ENCODE results near the gene ADGRD1.
A peak's percentile ranks its signal among the peaks of the same experiment; 100 is the strongest.

ADGRD1 gene

DNA sequence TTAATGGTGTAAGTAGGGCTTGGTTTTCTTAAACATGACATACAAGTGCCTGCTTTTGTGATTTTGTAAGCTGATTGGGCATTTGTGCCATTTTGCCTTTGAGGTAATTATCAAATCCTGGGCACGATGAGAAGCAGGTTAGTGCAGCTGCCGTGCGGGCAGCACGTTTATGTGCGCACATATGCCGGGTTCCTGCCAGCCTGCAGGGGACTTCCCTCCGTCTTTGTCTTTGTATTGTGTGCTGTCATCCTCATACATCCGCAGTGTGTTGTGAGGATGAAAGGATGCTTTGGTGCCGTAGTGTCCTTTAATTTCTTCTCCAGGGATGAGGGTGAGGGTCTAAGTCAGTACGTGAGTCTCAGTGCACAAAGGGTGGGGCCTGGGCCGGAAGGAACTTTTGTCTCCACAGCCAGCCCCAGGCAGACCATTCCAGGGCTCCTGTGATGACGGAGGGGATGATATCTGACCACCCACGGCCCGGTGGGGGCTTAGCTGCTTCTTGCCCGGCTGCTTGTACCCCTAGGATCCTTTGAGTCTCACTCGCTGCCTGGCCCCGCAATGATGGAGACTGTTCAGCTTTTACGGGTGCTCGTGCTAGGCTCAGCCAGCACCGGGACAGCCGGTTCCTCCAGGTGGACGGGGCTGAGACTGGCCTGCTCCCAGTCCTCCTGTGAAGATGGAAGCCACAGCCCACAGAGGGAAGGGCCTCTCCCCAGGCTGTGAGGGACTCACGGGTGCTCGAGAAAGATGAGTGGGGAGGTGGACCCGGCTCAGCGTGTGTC, 54.6 kb downstream of the ADGRD1 start:
- DNase-seq, result no peak

DNA sequence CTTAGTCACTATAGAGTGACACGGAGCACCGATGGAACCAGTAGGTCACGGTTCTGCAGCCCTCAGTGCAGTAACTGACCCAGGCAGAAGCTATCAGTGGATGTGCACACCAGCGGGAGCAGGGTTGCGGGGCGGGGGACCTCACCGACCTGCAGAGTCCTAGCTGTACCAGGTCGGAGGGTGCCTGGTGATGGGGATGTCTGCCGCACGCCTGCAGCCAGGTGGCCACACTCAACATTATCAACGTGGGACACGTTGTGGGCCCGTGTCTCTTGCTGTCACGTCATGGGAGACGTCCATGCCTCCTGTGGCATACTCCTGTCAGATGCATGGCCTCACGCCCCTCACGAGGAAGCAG, 55.2 kb downstream of the ADGRD1 start:
- no peak for DNase-seq

DNA sequence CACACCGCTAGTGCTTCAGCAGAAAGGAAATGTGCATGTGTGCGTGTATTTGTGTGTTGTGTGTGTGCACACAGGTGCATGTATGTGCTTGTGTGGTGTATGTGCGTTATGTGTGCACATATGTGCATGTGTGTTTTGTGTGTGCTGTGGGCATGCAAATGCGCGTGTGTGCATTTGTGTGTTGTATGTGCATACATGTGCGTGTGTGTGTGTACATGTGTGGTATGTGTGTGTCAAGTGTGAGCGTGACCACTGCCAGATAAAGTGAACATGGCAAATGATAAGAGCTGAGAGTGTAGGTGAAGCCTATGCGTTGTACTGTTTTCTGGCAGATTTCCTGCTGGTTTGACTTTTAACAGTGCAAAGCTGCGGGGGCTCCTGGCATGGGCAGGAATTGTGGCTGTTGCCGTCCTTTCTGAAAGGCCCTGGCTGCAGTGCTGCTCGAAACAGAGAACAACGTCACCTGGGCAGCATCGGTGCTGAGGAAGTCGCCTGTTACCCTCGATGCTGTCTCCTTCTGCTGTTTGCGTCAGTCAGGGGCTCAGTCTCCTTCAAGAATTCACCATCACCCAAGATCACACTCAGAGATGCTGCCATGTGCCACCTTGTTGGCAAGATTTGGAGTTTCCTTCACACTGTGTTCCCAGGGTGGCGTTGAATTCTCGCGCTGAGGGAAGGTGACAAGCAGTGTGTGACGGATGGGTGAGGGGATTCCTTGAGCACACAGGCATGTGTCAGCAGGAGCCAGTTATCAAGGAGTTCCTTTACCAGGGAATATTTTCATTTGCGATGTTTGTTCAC, 56.1 kb downstream of the ADGRD1 start:
- no peak for DNase-seq

- no peak for DNase-seq
These were observed 56.9 kb downstream of the ADGRD1 start for GRCh38 chr12:131010396-131011131.

DNA sequence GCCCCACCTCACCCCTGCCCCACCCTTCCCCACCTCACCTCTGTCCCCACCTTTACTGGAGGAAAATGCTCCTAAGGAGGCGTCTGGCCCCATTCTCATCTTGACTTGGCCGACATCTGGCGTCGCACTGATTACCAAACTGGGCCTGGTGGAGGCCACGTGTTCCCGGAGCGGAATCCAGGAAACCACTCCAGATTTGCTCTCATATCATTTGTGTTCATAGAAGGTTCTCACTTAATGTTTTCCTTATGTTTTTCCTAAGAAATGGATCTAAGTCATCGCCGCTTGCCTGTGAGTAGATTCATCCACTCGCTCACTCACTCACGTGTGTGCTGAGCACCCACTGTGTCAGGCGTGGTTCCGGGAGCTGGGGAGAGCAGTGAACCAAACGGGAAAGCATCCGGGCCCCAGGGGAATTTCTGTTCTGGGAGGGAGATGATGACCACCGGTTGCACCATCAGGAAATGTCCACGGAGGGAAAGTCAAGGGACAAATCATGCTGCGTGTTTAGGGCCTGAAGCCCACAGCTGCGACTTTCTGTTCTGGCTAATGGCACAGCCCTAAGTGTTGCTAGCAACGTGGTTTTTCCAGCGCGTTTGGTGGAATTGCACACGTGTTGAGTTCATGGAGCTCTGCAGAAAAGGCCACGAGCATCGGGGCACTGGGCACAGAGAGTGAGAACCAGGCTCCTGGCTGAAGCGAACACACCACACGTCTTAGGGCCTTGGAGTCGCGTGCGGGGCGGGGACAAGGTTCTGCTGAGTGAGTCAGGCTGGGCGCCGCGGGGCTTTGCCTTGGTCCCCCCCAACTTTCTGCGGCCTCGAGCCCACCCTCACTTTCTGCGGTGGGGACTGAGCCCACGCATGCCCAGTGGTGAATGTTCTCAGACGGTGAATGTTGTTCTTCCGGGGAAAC, 57.7 kb downstream of the ADGRD1 start:
- peak; percentile 73 for DNase-seq

DNA sequence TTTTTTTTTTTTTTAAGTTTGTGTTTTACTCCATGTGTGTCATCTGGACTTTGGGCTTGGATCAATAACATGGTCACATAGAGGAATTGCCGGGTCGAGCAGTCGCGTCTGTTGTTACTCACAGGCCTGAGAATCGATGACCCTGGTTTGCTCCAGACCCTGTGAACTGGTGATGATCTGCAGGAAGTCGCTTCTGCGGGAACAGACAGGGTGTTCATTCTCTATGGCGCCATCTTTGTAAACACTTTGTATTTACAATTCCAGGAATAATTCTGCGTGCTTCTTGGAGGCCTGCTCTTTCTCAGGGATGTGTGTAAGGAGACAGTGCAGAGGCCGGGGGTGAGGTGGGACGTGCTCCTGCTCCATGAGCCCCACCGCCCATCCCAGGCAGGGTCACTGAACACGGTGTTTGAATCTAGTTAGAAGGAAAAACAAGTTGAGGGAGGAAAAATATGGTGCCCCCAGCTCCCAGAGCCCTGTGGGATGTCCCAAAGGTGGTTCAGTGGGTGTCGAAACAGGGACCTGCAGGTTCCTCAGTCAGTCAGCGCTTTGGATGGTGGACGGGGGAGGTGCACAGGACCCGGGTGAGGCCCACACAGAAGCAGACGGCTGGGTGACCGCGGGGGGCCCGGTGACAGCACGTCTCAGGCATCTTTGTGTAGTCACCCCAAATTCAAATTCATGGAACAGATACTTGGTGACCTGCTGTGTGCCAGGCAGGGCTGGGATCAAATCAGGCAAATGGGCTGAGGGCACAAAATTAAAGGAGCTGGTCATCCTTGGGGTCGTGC, 58.8 kb downstream of the ADGRD1 start:
- no peak for DNase-seq

GRCh38 chr12:131013118-131013517, 59.4 kb downstream of the ADGRD1 start:
- no peak for DNase-seq

- DNase-seq, result no peak
These were observed 60.6 kb downstream of the ADGRD1 start for GRCh38 chr12:131014343-131014742.

DNA sequence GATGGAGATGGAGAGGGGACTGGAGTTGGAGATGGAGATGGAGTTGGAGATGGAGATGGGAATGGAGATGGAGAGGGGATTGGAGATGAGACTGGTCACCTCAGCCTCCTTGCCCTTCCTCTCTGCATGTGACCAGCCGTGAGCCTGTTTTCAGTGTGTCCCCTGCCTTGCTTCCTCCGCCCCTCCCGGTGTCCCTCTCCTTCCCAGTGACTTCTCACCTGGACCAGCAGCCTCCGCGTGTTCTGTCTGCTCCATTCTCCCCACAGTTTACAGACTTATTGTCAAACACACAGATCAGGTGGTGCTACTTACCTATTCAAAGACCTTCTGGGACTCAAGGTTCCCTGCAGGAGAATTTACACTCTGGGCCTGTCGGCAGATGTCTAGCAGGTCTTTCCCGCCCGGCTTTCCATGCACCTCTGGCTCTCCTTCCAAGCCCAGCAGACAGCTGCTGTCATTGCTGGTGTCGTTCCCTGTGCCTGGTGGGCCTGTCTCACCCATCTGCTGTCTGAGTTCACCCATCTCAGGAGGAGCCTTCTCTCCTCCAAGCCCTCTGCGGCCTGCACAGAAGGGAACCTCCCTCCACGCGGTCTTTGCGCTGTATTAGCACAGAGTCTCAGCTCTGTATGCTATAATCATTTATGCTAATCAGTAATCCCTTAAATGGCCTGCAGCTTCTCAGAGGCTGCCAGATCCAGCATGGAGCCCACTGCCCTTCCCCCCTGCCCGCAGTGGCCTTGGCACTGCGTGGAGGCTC, 62.1 kb downstream of the ADGRD1 start:
- no peak for DNase-seq

DNA sequence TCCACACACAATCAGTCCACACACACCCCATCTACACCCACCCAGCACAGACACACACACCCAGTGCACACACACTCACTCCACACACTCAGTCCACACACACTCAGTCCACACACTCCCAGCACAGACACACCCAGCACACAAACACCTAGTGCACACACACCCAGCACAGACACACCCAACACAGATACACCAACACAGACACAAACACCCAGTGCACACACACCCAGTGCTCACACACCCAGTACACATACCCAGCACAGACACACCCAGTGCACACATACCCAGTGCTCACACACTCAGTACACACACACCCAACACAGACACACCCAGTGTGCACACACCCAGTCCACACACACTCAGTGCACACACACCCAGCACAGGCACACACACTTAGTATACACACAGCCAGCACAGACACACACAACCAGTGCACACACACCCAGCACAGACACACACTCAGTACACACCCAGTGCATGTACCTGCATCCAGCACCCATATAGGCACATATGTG, 63.8 kb downstream of the ADGRD1 start:
- no peak for DNase-seq

DNA sequence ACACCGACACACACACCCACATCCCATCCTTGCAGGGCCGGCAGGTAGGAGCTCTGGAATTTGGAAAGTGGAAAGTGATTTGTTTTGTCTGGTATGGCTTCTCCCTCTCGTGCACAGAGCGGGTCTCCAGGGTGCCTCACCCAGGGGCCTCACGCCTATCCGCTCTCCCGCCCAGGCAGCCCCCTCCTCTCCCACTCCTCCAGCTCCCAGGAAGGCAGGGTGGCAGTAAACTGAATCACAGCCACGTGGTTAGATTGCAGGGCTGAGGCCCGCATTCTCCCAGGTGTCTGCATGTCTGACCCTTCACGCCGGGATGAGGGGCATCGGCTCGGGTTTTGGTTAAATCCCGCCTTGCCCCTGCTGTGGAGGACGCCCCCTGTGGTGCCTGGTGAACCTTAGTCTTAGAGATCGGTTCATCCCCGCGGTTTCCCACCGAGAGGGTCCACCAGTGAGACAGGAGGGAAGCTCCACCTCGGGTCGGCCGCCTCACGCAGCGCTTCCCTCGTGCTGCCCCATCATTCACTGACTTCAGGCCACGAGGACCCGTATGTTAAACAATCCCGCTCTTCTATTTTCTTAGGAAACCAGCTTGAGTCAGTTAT, 64.4 kb downstream of the ADGRD1 start:
- DNase-seq, result no peak

DNA sequence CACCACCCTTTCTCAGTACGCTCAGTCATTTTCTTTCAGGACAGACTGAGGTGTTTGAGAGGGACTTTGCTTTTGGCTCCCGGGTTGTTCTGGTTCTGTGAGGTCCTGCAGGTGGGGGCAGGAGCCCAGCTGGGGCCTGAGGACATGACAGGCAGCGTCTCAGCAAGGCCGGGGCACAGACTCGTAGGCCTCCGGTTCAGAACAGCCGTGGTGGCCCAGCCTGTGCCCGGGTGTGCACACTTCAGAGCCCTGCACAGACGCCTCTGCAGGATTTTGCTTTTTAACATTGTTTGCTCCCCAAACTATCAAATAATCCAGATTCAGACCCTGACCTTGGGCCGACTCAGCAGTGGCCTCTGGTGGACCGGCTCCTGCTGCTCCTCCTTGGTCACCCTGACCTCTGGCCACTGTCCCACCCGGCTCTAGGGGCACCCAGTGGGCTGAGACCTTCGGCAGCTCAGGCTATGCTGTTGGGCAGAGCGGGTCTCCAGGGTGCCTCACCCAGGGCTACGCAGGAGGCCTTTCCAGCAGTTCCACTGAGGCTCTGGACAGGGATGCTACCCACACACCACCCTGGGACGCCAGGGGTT, 65.2 kb downstream of the ADGRD1 start:
- DNase-seq, result no peak

DNA sequence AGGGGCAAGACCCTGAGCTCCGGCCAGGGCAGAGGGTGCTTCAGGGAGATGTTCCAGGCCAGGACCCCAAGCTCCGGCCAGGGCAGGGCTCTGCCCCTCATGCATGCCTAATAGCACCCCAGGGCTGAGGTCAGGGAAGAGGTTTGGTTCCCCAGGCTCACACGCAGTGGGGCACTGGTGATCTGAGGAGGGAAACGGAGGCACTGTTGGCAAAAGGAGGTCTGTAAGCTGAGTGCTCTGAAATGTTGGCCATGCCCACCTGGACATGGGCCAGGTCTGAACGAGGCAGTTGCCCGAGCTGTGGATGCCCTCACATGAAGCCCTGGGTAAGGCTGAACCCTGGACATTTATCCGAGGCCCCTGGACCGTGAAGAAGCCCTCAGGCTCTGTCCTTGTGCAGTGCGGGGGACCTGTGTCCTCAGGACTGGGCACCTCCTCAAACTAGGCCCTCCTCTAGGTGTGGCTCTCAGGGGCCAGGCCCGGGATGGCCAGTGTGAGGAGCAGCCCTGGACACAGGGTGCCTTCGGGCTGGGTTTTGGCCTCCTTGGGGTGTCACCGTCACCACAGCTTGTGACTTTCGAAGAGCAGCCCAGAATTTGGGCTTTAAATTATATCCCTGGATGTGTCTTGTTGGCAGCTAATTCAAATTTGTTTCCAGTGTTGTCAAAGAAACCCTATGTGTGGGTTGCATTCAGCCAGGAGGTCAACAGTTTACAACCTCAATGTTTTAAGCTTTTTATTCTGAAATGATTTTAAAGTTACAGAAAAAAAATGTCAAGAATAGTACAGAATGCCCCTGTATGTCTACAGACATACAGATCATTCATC, 66.8 kb downstream of the ADGRD1 start:
- no peak for DNase-seq

DNA sequence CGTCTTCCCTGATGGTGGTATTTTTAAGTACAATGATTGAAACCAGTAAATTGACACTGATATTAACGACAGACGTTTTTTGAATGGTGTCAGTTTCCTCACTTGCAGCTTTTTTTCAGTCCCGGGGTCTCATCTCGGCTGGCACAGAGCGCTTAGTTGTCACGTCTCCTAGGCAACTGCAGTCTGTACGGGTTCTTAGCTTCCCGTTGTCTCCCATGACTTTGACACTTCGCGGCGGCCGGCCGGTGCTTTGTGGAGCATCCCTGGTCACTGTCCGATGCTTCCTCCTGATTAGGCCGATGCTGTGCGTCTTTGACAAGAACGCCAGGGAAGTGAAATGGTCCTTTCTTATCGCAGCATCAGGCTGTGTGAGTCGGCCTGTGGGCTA, 67.4 kb downstream of the ADGRD1 start:
- no peak for DNase-seq

GRCh38 chr12:131024026-131024425, 70.3 kb downstream of the ADGRD1 start:
- DNase-seq, result no peak

DNA sequence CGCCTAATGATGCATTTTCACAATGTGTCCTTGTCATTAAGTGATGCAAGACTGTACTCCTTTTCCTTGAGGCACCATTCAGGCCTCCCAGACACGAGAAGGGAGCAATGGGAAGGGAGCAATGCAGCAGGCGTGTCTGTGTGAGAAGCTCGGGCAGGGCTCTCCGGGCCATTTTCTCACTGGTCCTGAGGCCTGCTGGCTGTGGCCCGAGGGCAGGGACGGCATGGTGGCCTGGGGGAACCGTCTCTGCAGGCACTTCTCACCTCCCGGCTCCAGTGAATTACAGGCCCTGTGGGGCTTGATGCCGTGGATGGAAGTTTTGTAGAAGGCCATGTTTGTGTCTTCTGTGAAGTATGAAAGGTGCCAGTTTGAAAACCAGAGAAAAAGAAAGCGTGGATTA, 71.0 kb downstream of the ADGRD1 start:
- DNase-seq, result no peak

DNA sequence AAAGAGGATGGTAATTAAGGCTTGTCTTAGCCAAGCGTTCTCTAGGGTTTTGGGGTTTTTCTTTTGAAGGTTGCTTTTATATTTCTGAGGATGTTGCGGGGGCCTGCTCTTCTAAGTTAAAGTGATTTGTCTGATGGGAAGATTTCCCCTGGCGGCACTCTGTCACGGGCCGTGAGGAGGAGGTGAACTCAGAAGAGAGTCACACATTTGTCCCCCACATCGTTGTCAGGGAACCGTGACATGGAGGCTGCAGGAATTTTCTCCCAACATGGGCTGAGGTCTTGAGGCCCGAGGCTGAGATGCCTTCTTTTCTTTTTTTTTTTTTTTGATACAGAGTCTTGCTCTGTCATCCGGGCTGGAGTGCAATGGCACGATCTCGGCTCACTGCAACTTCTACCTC, 71.5 kb downstream of the ADGRD1 start:
- DNase-seq, result no peak

DNA sequence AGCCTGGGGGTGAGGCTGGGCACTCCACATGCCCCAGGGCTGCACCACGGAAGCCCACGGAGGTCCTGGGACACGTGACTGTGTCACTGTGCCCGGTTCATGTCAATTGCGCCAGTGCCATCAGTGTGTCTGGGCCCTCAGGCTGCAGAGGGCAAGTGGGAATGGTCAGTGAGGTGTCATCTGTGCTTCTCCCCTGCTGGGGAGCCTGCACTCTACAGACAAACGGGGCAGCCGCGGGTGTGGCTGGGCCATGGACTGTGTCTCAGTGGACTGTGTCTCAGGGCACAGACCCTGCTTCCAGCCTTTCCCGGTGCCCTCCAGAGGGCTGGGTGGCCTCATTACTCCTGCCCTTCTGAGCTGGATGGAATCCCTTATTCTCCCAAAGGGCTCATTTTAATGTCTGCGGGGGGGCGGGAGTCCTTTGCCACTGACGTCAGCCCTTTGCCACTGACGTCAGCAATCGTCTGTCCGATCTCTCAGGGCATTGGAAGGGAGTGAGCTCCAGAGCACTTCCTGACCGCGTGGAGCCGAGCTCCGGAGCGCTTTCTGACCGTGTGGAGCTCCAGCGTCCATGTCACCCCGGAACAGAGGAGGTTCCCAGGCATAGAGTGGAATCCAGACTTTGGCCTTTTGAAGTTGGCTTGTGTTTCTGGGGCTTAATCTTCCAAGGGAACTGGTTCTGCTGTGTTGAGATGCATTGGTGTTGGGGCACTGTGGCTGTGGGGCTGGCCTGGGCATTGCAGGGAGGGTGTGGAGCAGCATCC, 72.4 kb downstream of the ADGRD1 start:
- no peak for DNase-seq
